Measurements from ENCODE around the gene TMEM178B. TPM values are rescaled to one million over a fixed set of nuclear protein-coding genes. Genes with fewer than 3 reads are reported as not detected.

TMEM178B gene
- total RNA-seq, 1 experiment from 2014 or later = 0.39 TPM

- no peaks in the 10 kb centered on the region for H3K4me1 ChIP-seq (ENCODE audit: control insufficient read depth, insufficient read depth, low read length)
- no peaks in the 10 kb centered on the region for H3K9me3 ChIP-seq (ENCODE audit: control insufficient read depth, insufficient read depth, low read depth, low read length)
- TF ChIP-seq POLR2AphosphoS5 (IDR thresholded peaks at IDR 0.05; ENCODE audit: low read depth, low read length) (no peak), REST (IDR thresholded peaks at IDR 0.05; ENCODE audit: insufficient read depth in 1 of 2, low read depth in 2 of 2, low read length in 1 of 2) (no peak), SIN3A (IDR thresholded peaks at IDR 0.05; ENCODE audit: borderline replicate concordance, insufficient read depth, low read depth, low read length) (no peak), TCF7L2 (IDR thresholded peaks at IDR 0.05; ENCODE audit: low read depth, low read length) (no peak), CTCF (IDR thresholded peaks at IDR 0.05) (no peak)
- H3K36me3 ChIP-seq (ENCODE audit: control insufficient read depth, insufficient read depth, low read length) = no peaks in the 10 kb centered on the region
- H3K4me3 ChIP-seq (ENCODE audit: low read depth in 2 of 2, low read length in 2 of 2) = no peak overlapping the region
- CTCF ChIA-PET = no interaction called here
- BruUV-seq (replicated peaks) = no TSS peak
- DNase-seq (ENCODE audit: low read depth, low spot score) (no peak), ATAC-seq (no peak)
- H3K27me3 ChIP-seq (ENCODE audit: control insufficient read depth, insufficient read depth, low read length) = peaks cover 2% of the 10 kb centered on the region
- intact Hi-C loops (cut with micrococcal nuclease; ENCODE audit: unreplicated experiment) = loop anchor here (10.0 kb wide), 1 partner anchor 218 kb away; no protein-coding TSS in a partner anchor
- in situ Hi-C loops (cut with HindIII; ENCODE audit: low pct_unique_long_range_greater_than_20kb, low sequenced_read_pairs) = no loop called here
- H3K27ac ChIP-seq (ENCODE audit: low read length) = no peak overlapping the region
- POLR2A ChIA-PET = no interaction called here
Observed at GRCh38 chr7:141242568-141242967, 168.7 kb downstream of the TMEM178B start.

- TF ChIP-seq POLR2AphosphoS5 (IDR thresholded peaks at IDR 0.05; ENCODE audit: low read depth, low read length) = no peak
- TF ChIP-seq TCF7L2 (IDR thresholded peaks at IDR 0.05; ENCODE audit: low read depth, low read length) = no peak
- no peak for TF ChIP-seq REST (IDR thresholded peaks at IDR 0.05; ENCODE audit: insufficient read depth in 1 of 2, low read depth in 2 of 2, low read length in 1 of 2)
- TF ChIP-seq CTCF (IDR thresholded peaks at IDR 0.05) = no peak
- no peak for TF ChIP-seq SIN3A (IDR thresholded peaks at IDR 0.05; ENCODE audit: borderline replicate concordance, insufficient read depth, low read depth, low read length)
- in situ Hi-C loops (cut with HindIII; ENCODE audit: low pct_unique_long_range_greater_than_20kb, low sequenced_read_pairs) = no loop called here
- Histone ChIP-seq H3K4me3 (ENCODE audit: low read depth in 2 of 2, low read length in 2 of 2) (no peak overlapping the region), H3K9me3 (ENCODE audit: control insufficient read depth, insufficient read depth, low read depth, low read length) (no peaks in the 10 kb centered on the region), H3K27me3 (ENCODE audit: control insufficient read depth, insufficient read depth, low read length) (peaks cover 2% of the 10 kb centered on the region), H3K27ac (ENCODE audit: low read length) (no peak overlapping the region), H3K36me3 (ENCODE audit: control insufficient read depth, insufficient read depth, low read length) (no peaks in the 10 kb centered on the region), H3K4me1 (ENCODE audit: control insufficient read depth, insufficient read depth, low read length) (no peaks in the 10 kb centered on the region)
- POLR2A ChIA-PET = no interaction called here
- DNase-seq (ENCODE audit: low read depth, low spot score) (no peak), ATAC-seq (no peak)
- intact Hi-C loops (cut with micrococcal nuclease; ENCODE audit: unreplicated experiment) = loop anchor here (10.0 kb wide), 1 partner anchor 219 kb away; no protein-coding TSS in a partner anchor
- CTCF ChIA-PET = no interaction called here
- no TSS peak for BruUV-seq (replicated peaks)
Observed at GRCh38 chr7:141243368-141243767, 169.5 kb downstream of the TMEM178B start.

Measured in Panc1 (cell line).